Astrocyte (in vitro differentiated cells and primary cell): ENCODE measurements around the gene ACSL1. TPM values are rescaled to one million over a fixed set of nuclear protein-coding genes. Genes with fewer than 3 reads are reported as not detected.

Experiments used
- DNase-seq: peaks from one replicate; pipeline ENCODE4 v3.0.0-alpha.2; 2010; ENCODE audit warnings: low read depth
- FAIRE-seq: peaks from 2 replicates; lab custom pipeline; 2011; peaks lifted over from hg19 to GRCh38; lab: Jason Lieb, UNC
- H2AFZ ChIP-seq: 2 replicates; pipeline ENCODE4 v1.6.0; 2012; ENCODE audit warnings: low read depth, low read length, inconsistent platforms
- H3K27ac ChIP-seq: 2 replicates; pipeline ENCODE4 v1.5.1; 2011; ENCODE audit warnings: low read depth, low read length, inconsistent platforms
- H3K27me3 ChIP-seq: 2 replicates; pipeline ENCODE4 v1.6.0; 2011; ENCODE audit warnings: low read length, inconsistent platforms; ENCODE audit not compliant: insufficient read depth
- H3K36me3 ChIP-seq: 2 replicates; pipeline ENCODE4 v1.5.1; 2011; ENCODE audit warnings: low read length, inconsistent platforms; ENCODE audit not compliant: insufficient read depth
- H3K4me1 ChIP-seq: 2 replicates; pipeline ENCODE4 v1.5.1; 2011; ENCODE audit warnings: low read length, inconsistent platforms; ENCODE audit not compliant: insufficient read depth
- H3K4me2 ChIP-seq: 2 replicates; pipeline ENCODE4 v1.6.0; 2012; ENCODE audit warnings: low read length, inconsistent platforms
- H3K4me3 ChIP-seq: 2 replicates; pipeline ENCODE4 v1.5.1; 2011; ENCODE audit warnings: low read depth, mild to moderate bottlenecking, low read length, inconsistent platforms; ENCODE audit not compliant: insufficient read depth
- H3K79me2 ChIP-seq: 2 replicates; pipeline ENCODE4 v1.6.0; 2012; ENCODE audit warnings: mild to moderate bottlenecking, low read length, inconsistent platforms; ENCODE audit not compliant: insufficient read depth
- H3K9ac ChIP-seq: 2 replicates; pipeline ENCODE4 v1.6.0; 2012; ENCODE audit warnings: mild to moderate bottlenecking, low read length, inconsistent platforms
- H3K9me3 ChIP-seq: 2 replicates; pipeline ENCODE4 v1.5.1; 2012; ENCODE audit warnings: low read depth, mild to moderate bottlenecking, low read length, inconsistent platforms; ENCODE audit not compliant: insufficient read depth
- H4K20me1 ChIP-seq: 2 replicates; pipeline ENCODE4 v1.6.0; 2012; ENCODE audit warnings: low read length, inconsistent platforms; ENCODE audit not compliant: insufficient read depth
- H3K27ac Mint-ChIP-seq: one replicate; pipeline ENCODE4 v1.8.0; 2021; ENCODE audit warnings: mild to moderate bottlenecking, mixed read lengths; ENCODE audit not compliant: unreplicated experiment
- H3K27me3 Mint-ChIP-seq: one replicate; pipeline ENCODE4 v1.8.0; 2021; ENCODE audit warnings: low read depth, mixed read lengths; ENCODE audit not compliant: unreplicated experiment
- H3K36me3 Mint-ChIP-seq: one replicate; pipeline ENCODE4 v1.8.0; 2021; ENCODE audit warnings: low read depth, mixed read lengths; ENCODE audit not compliant: unreplicated experiment
- H3K4me1 Mint-ChIP-seq: one replicate; pipeline ENCODE4 v1.8.0; 2021; ENCODE audit warnings: low read depth, mixed read lengths; ENCODE audit not compliant: unreplicated experiment
- H3K4me3 Mint-ChIP-seq: one replicate; pipeline ENCODE4 v1.8.0; 2021; ENCODE audit warnings: mild to moderate bottlenecking, moderate library complexity, mixed read lengths; ENCODE audit not compliant: unreplicated experiment
- H3K9me3 Mint-ChIP-seq: one replicate; pipeline ENCODE4 v1.8.0; 2021; ENCODE audit warnings: mild to moderate bottlenecking, mixed read lengths; ENCODE audit not compliant: unreplicated experiment
- CTCF ChIP-seq: IDR thresholded peaks from 2 replicates; pipeline ENCODE4 v1.5.1; 2011; ENCODE audit warnings: low read depth, mild to moderate bottlenecking, inconsistent platforms, low read length, moderate library complexity; ENCODE audit not compliant: insufficient read depth
- EZH2 ChIP-seq: IDR thresholded peaks from 2 replicates; pipeline ENCODE4 v1.6.1; 2012; ENCODE audit warnings: mild to moderate bottlenecking, low read length, inconsistent platforms; ENCODE audit not compliant: insufficient read depth
- total RNA-seq: library from RNA; stranded (reverse); gene quantifications from 2 replicates; pipeline ENCODE4 v1.2.1, GENCODE V29; 2021

ACSL1 gene
- total RNA-seq, 1 donor from 2014 or later = 7.0 TPM

GRCh38 chr4:184793735-184794355 lies 31.9 kb downstream of the ACSL1 start:
- peaks cover 20% of the 10 kb centered on the region for H3K9me3 Mint-ChIP-seq
- DNase-seq (no peak), FAIRE-seq (no peak)
- peaks cover 15% of the 10 kb centered on the region for H4K20me1 ChIP-seq
- no peaks in the 10 kb centered on the region for H3K36me3 ChIP-seq
- peaks cover 14% of the 10 kb centered on the region for H3K4me1 ChIP-seq
- no peak overlapping the region for H3K4me3 Mint-ChIP-seq
- no peak overlapping the region for H3K4me2 ChIP-seq
- no peak for TF ChIP-seq EZH2
- no peak for TF ChIP-seq CTCF
- no peaks in the 10 kb centered on the region for H3K27me3 ChIP-seq
- H3K9me3 ChIP-seq = no peaks in the 10 kb centered on the region
- H3K4me1 Mint-ChIP-seq = peaks cover 12% of the 10 kb centered on the region
- no peak overlapping the region for H3K4me3 ChIP-seq
- H3K79me2 ChIP-seq = no peaks in the 10 kb centered on the region
- no peak overlapping the region for H2AFZ ChIP-seq
- H3K27me3 Mint-ChIP-seq = peaks cover 80% of the 10 kb centered on the region
- H3K27ac Mint-ChIP-seq = no peak overlapping the region
- no peak overlapping the region for H3K27ac ChIP-seq
- H3K9ac ChIP-seq = no peak overlapping the region
- H3K36me3 Mint-ChIP-seq = peaks cover 17% of the 10 kb centered on the region

- no peak for TF ChIP-seq EZH2
- no peak for TF ChIP-seq CTCF
- H3K4me2 ChIP-seq = peak overlapping the region; percentile 61
- no peaks in the 10 kb centered on the region for H3K79me2 ChIP-seq
- H3K4me3 ChIP-seq = no peak overlapping the region
- no peaks in the 10 kb centered on the region for H3K36me3 ChIP-seq
- H3K27me3 ChIP-seq = no peaks in the 10 kb centered on the region
- peaks cover 15% of the 10 kb centered on the region for H4K20me1 ChIP-seq
- Mint-ChIP-seq H3K4me1 (peaks cover 12% of the 10 kb centered on the region), H3K27ac (peak overlapping the region; percentile 19), H3K36me3 (peaks cover 15% of the 10 kb centered on the region), H3K27me3 (peaks cover 79% of the 10 kb centered on the region), H3K9me3 (peaks cover 20% of the 10 kb centered on the region), H3K4me3 (no peak overlapping the region)
- H3K9me3 ChIP-seq = no peaks in the 10 kb centered on the region
- peaks cover 14% of the 10 kb centered on the region for H3K4me1 ChIP-seq
- peak; percentile 97 for DNase-seq
- H2AFZ ChIP-seq = no peak overlapping the region
- peak overlapping the region; percentile 47 for H3K27ac ChIP-seq
- H3K9ac ChIP-seq = peak overlapping the region; percentile 11
- FAIRE-seq = no peak
These were observed 32.7 kb downstream of the ACSL1 start for GRCh38 chr4:184792950-184793555.

GRCh38 chr4:184792334-184792733 lies 33.4 kb downstream of the ACSL1 start:
- peaks cover 14% of the 10 kb centered on the region for H3K4me1 ChIP-seq
- FAIRE-seq = no peak
- H3K27ac Mint-ChIP-seq = no peak overlapping the region
- TF ChIP-seq EZH2 = no peak
- no peak for TF ChIP-seq CTCF
- H3K4me2 ChIP-seq = peak overlapping the region; percentile 60
- no peaks in the 10 kb centered on the region for H3K36me3 ChIP-seq
- no peak overlapping the region for H2AFZ ChIP-seq
- H3K36me3 Mint-ChIP-seq = peaks cover 12% of the 10 kb centered on the region
- H3K9ac ChIP-seq = peak overlapping the region; percentile 11
- H3K4me3 Mint-ChIP-seq = no peak overlapping the region
- peaks cover 73% of the 10 kb centered on the region for H3K27me3 Mint-ChIP-seq
- peak overlapping the region; percentile 47 for H3K27ac ChIP-seq
- no peak overlapping the region for H3K4me3 ChIP-seq
- H3K9me3 ChIP-seq = no peaks in the 10 kb centered on the region
- H3K27me3 ChIP-seq = no peaks in the 10 kb centered on the region
- no peaks in the 10 kb centered on the region for H3K79me2 ChIP-seq
- peaks cover 12% of the 10 kb centered on the region for H3K4me1 Mint-ChIP-seq
- H3K9me3 Mint-ChIP-seq = peaks cover 17% of the 10 kb centered on the region
- DNase-seq = peak; percentile 38
- H4K20me1 ChIP-seq = peaks cover 15% of the 10 kb centered on the region
